Activated T-cell treated with anti-CD3 and anti-CD28 coated beads for 24 hours (primary cell): Measurements from ENCODE around the gene SALL1.

Source experiments
- DNase-seq: peaks from one replicate; pipeline ENCODE4 v3.0.0-alpha.2; 2020; ENCODE audit warnings: low read depth

The SALL1 gene

DNA sequence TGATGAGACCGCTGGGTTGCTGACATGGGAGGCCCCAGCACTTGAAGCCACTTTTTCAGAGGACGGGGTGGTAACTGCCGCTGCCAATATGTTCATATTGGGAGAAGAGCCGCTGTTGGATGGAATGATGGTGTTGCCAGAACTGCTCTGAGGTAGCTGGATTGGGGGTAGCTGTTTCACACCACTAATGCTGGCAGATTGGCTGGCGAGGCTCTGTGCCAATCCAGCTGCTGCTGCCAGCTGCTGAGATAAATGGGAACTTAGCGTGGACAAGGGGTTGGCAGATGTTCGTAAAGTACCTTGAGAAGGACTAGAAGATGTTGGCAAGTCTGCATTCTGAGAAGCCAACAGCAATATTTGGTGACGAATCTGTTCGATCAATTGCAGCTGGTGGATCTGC is 10.0 kb downstream of the SALL1 start:
- DNase-seq, result no peak

DNA sequence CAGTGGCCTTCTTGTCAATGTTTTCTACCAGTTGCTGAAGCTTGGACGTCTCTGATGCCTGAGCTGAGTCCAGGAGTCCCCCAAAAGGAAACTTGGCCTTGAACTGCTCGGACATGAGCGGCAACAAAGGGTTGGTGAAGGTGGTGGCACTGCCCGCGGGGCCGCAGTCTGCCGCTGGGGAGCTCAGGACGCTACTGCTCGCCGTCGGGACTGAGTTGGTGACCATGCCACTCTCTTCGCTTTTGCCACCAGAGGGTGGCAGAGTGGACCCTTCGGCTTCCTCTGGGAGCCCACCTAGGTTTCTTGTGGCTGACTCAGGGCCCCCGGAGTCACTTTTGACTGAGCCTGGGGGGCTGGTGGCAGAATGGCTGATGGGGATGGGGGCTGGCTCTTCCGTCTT is 11.0 kb downstream of the SALL1 start:
- DNase-seq, result no peak

- DNase-seq, result no peak
These were observed 11.5 kb downstream of the SALL1 start for GRCh38 chr16:51139568-51139967.

GRCh38 chr16:51138178-51138577 is 12.9 kb downstream of the SALL1 start:
- no peak for DNase-seq

GRCh38 chr16:51137097-51137496 is 14.0 kb downstream of the SALL1 start:
- DNase-seq, result no peak

DNA sequence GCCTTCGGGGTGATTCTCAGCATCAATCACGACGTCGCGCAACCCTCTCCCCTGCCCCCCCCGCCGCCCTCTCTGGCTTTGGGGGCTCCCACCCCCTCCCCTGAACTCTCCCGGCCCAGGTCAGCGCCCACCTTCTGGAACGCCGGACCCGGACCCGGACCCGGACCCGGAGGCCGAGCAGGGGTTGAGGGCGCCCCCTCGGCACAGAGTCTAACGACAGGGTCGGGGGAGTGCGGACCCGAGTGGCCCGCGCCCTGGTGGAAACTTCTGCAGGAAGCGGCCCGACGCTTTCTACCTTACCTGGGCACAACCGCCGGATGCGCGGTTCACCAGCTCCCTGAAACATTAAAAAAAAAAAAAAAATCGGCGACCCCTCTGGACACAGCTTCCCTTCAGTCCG is 16.2 kb downstream of the SALL1 start:
- DNase-seq, result no peak

- DNase-seq, result no peak
These were observed 16.7 kb downstream of the SALL1 start for GRCh38 chr16:51134269-51134812.

- no peak for DNase-seq
These were observed 17.4 kb downstream of the SALL1 start for GRCh38 chr16:51133688-51134087.

- no peak for DNase-seq
These were observed 17.9 kb downstream of the SALL1 start for GRCh38 chr16:51133183-51133582.

DNA sequence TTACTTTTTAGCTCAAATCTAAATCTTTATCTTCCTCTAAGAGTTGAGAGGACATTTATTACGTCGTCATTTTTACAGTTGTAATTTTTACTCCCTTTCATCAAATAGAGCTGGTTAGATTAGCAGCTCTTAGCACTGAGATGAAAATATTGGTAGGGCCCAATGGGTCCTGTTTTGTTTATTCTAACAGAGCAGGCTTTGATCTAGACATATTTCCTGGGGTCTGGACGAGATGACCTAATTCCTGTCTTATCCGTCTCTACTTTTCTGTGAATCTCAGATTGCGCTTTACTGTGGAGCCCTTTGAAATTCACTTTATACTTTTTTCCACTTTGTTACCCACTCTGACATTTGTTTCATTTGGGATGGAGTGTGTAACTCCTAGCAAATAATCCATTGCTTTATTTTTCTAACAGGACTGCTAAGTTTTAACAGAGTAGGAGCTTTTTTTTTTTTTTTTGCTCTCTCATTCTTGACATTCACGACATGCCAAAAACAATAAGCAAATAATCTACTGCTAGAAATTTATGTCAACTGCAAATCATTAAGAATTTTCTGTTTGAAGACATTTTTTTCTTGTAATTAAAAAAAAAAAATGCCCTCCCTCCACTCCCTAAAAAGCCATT is 18.5 kb downstream of the SALL1 start:
- no peak for DNase-seq

DNA sequence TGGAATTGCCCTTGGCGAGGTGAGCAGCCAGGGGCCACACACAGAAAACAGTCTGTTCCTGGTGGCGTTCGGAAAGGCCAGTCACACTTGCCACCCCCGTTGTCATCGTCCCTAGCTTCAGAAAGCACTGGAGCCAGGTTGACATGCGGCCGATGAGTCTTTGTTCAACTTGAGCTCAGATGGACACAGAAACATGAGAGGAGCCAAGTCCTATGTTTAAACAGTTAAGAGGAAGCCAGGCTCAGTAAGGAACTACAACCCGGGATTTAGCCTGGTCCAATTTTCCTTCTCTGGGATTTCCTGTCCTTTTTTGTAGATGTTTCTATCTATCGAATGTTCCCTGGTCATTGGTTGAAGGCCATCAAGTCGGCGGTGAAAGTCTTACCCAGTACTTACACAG is 19.5 kb downstream of the SALL1 start:
- no peak for DNase-seq

DNA sequence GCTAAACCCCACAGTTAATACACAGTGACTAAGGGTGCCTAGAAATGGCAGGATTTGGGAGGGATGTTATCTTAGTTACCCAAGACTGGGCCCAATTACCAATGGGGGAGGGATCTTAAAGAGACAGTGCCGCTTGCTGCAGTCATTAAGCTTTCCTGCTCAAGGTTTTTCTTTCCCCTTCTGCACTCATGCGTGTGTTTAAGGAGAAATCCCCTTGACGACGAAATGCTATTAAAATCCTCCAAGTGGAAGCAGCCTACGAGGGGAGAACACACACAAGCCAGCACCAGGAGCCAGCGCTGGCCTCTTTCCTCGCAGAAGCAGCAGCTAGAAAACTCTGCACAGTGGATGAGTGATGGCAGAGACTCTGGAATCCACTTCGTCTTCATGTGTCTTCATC is 22.0 kb downstream of the SALL1 start:
- DNase-seq, result no peak

GRCh38 chr16:51125992-51126391 is 25.1 kb downstream of the SALL1 start:
- DNase-seq, result no peak

GRCh38 chr16:51124896-51125295 is 26.2 kb downstream of the SALL1 start:
- DNase-seq, result no peak

GRCh38 chr16:51121850-51122249 is 29.2 kb downstream of the SALL1 start:
- DNase-seq, result no peak

- DNase-seq, result no peak
These were observed 30.2 kb downstream of the SALL1 start for GRCh38 chr16:51120730-51121347.

DNA sequence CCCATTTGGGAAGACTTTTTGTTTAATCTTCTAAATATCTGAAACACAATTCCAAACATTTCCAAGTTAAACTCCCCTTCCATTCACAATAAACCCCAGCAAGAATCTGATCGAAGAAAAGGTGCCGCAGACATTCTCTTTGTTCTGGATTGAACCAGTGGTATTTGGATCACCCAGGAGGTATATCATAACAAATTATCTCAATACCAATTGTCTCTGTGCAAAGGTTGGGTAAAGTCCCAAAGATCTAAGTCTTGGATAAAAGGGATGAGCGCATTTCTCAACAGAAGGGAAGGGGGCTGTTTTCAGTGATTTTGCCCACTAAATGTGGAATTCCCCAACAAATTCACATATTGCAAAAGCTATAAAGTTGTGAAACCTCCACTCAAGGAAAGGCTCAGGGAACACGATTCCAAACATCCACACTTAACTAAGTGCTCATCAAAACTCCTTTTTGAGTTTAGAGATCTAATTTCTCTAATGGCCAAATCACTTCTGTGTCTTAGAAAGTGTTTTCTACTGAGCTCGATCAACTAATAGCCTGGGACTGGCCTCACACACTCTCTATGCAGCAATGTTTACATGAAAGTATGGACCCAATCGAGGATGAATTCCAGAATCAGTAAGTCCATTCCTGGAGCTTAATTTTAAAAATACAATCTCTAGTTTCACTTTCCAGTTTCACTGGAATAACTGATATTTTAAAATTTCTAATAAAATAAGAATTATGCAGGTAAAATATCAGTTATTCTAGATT is 30.9 kb downstream of the SALL1 start:
- no peak for DNase-seq

DNA sequence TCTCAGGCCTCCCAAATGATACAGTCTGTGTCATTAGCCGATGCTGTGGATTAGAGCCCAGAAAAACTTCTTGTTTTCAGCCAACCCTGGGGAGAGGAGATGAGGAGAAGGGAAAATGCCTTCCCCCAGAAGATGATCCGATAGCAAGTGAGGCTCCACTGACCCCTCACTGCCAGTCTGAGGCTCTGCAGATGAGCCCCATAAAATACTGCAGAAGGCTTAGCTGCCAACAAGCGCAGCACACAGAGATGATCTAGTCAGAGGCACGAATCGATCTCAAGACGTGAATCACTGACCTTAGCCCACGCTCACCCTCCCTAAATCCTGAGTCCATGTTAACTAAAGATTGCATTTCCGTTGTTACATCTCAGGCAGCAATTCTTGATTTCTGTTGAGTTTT is 31.5 kb downstream of the SALL1 start:
- no peak for DNase-seq

DNA sequence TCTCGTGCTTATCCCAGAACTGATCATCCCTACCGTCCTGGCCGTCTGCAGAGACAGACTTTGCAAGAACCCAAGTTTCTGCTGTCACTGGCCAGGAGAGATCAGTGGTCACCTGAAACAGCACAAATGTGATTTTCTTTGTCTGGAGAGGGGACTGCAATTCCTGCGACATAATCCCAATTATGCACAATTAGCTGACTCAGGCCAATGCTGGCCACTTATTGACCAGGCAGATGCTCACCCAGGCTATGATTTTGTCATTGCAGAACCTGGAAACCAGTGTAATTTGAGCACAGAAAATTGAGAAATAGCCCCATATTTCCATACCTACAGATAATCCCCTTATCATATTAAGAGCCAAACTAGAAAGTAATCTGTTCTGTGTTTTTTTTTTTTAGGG is 34.7 kb downstream of the SALL1 start:
- no peak for DNase-seq

DNA sequence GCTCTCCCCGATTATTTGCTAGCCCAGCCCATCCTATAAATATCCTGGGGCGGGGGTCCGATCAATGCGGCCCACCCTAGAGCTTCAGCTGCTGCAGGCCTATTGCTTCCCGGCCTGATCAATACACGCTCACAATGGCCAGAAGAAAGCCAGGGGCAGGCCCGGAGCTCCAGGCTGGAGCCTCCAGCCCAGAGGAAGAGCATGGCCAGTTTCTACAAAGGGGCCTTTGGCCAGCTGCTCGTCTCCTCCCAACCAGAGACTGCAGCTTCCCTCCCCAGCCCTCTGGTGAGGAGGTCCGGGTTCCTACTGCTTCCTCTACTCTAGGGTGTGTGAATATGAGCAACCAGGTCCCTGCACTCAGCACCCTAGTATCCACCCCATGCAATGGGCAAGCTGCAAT is 36.7 kb downstream of the SALL1 start:
- no peak for DNase-seq

DNA sequence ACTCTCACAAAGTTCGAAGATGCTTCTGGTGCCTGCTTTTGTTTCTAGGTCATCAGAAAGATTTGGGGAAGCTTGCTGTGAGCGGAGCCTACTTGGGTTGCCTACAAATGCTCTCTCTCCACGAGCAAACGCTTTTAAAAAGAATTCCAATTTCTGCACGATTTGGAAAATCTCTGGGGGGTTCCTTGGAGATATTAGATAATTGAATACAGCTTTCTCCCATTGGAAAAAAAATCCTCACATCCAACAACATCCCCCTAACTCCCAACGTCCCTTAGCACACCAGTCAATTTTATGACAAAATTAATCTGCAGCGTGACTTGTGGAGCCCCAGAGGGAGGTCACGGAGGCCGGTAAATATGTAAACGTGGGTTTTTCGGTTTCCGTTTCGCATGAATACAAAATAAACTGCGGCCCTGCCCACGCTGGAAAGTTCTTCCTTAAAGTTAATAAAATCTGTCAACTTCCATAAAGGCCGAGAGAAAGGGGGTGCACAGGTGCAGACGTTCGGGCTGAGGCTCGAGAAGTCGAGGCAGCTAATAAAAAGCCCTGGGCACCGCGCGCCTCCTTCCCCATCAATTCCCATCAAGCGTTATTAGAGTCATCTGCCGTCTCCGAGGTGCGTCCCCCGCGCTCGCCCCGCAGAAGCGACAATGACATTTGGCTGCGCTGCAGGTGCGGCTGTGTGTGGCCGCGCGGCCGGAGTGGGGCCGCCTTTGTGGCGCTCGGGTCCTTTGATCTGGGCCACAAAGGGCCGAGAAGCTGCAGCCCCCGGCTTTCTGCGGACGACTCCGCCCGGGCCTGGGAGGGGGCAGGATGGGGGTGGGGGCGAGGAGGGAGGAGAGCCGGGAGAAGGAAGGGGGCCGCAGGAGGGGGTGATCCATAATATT is 37.6 kb downstream of the SALL1 start:
- no peak for DNase-seq

DNA sequence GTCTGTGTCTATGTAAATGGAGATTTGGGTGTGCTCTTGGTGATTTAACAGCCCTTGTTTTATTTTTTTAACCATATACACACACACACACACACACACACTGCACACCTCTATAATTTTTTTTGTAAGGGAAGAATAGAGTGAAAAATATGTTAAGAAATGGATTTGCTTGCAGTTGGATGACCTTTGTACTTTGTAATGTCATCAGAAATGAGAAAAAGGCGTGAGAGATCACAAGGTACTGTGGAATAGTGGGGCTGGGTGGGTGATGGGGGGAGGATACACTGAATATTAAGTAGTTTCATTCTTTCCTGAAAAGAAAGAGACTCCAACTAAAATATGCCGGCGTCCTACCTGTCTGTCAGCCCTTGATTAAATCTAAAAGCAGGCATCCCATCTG is 38.7 kb downstream of the SALL1 start:
- no peak for DNase-seq
